HUES6 (cell line): ENCODE measurements around the gene GADD45G.

Source experiments
- H3K27ac ChIP-seq: 2 replicates; pipeline ENCODE4 v1.7.0; 2013; ENCODE audit warnings: low read depth, mild to moderate bottlenecking, low read length, inconsistent platforms
- H3K27me3 ChIP-seq: 2 replicates; pipeline ENCODE4 v1.6.1; 2013; ENCODE audit warnings: low read length; ENCODE audit not compliant: control insufficient read depth, insufficient read depth
- H3K36me3 ChIP-seq: 2 replicates; pipeline ENCODE4 v1.6.1; 2013; ENCODE audit warnings: low read length; ENCODE audit not compliant: control insufficient read depth, insufficient read depth
- H3K4me1 ChIP-seq: 2 replicates; pipeline ENCODE4 v1.6.1; 2013; ENCODE audit warnings: low read length; ENCODE audit not compliant: control insufficient read depth, insufficient read depth
- H3K4me3 ChIP-seq: 2 replicates; pipeline ENCODE4 v1.5.1; 2013; ENCODE audit warnings: low read depth, low read length
- H3K9ac ChIP-seq: one replicate; pipeline ENCODE4 v1.6.1; 2013; ENCODE audit warnings: mild to moderate bottlenecking, low read length
- H3K9me3 ChIP-seq: 2 replicates; pipeline ENCODE4 v1.6.1; 2013; ENCODE audit warnings: low read depth, low read length; ENCODE audit not compliant: control insufficient read depth, insufficient read depth

The GADD45G gene

GRCh38 chr9:89602978-89603766, 1.6 kb upstream of the GADD45G start:
- Histone ChIP-seq H3K9ac (peak overlapping the region; percentile 31), H3K4me3 (peak overlapping the region; percentile 75), H3K9me3 (no peaks in the 10 kb centered on the region), H3K27ac (no peak overlapping the region), H3K4me1 (peaks cover 20% of the 10 kb centered on the region), H3K27me3 (peaks cover 31% of the 10 kb centered on the region), H3K36me3 (no peaks in the 10 kb centered on the region; the same call in 1 of the 2 replicates)

GRCh38 chr9:89603767-89604665, 796 bp upstream of the GADD45G start:
- H3K27me3 ChIP-seq: peaks cover 31% of the 10 kb centered on the region
- H3K4me3 ChIP-seq: peak overlapping the region; percentile 75
- H3K36me3 ChIP-seq: no peaks in the 10 kb centered on the region; the same call in 1 of the 2 replicates
- H3K27ac ChIP-seq: peak overlapping the region; percentile 79
- peak overlapping the region; percentile 79 for H3K9ac ChIP-seq
- H3K9me3 ChIP-seq: no peaks in the 10 kb centered on the region
- peaks cover 20% of the 10 kb centered on the region for H3K4me1 ChIP-seq

DNA sequence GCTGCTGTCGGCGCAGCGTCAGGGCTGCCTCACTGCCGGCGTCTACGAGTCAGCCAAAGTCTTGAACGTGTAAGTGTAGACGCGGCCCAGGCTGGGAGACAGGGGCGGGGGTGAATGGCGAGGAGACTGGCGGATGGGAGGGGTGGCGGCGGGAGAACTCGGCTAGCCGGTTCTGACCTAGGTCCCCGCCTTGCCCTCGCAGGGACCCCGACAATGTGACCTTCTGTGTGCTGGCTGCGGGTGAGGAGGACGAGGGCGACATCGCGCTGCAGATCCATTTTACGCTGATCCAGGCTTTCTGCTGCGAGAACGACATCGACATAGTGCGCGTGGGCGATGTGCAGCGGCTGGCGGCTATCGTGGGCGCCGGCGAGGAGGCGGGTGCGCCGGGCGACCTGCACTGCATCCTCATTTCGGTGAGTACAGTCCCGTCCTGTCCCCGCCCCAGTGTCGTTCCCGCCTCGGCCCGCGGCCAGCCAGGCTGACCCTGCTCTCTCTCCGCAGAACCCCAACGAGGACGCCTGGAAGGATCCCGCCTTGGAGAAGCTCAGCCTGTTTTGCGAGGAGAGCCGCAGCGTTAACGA, 745 bp downstream of the GADD45G start:
- H3K36me3 ChIP-seq: no peaks in the 10 kb centered on the region; the same call in 1 of the 2 replicates
- peaks cover 20% of the 10 kb centered on the region for H3K4me1 ChIP-seq
- peak overlapping the region; percentile 78 for H3K9ac ChIP-seq
- H3K9me3 ChIP-seq: no peaks in the 10 kb centered on the region
- H3K27ac ChIP-seq: peak overlapping the region; percentile 44; the same call in 1 of the 2 replicates
- H3K4me3 ChIP-seq: peak overlapping the region; percentile 75
- H3K27me3 ChIP-seq: peaks cover 29% of the 10 kb centered on the region

DNA sequence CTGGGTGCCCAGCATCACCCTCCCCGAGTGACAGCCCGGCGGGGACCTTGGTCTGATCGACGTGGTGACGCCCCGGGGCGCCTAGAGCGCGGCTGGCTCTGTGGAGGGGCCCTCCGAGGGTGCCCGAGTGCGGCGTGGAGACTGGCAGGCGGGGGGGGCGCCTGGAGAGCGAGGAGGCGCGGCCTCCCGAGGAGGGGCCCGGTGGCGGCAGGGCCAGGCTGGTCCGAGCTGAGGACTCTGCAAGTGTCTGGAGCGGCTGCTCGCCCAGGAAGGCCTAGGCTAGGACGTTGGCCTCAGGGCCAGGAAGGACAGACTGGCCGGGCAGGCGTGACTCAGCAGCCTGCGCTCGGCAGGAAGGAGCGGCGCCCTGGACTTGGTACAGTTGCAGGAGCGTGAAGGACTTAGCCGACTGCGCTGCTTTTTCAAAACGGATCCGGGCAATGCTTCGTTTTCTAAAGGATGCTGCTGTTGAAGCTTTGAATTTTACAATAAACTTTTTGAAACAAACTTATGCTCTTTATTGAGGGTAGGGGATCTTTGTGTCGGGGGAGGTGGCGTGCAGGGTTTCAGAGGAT, 1.3 kb downstream of the GADD45G start:
- H3K36me3 ChIP-seq: no peaks in the 10 kb centered on the region; the same call in 1 of the 2 replicates
- no peak overlapping the region for H3K27ac ChIP-seq
- H3K4me3 ChIP-seq: peak overlapping the region; percentile 75
- peak overlapping the region; percentile 78 for H3K9ac ChIP-seq
- H3K27me3 ChIP-seq: peaks cover 23% of the 10 kb centered on the region
- no peaks in the 10 kb centered on the region for H3K9me3 ChIP-seq
- peaks cover 20% of the 10 kb centered on the region for H3K4me1 ChIP-seq

GRCh38 chr9:89606624-89607311, 2.0 kb downstream of the GADD45G start:
- Histone ChIP-seq H3K27ac (no peak overlapping the region), H3K27me3 (peaks cover 23% of the 10 kb centered on the region), H3K9ac (peak overlapping the region; percentile 78)

GRCh38 chr9:89608641-89609335, 4.0 kb downstream of the GADD45G start:
- Histone ChIP-seq H3K36me3 (no peaks in the 10 kb centered on the region; the same call in 1 of the 2 replicates), H3K27me3 (peaks cover 18% of the 10 kb centered on the region)

More at GRCh38 chr9:89606624-89607311, 2.0 kb downstream of the GADD45G start:
- Histone ChIP-seq H3K4me3 (peak overlapping the region; percentile 75), H3K9me3 (no peaks in the 10 kb centered on the region), H3K36me3 (no peaks in the 10 kb centered on the region; the same call in 1 of the 2 replicates), H3K4me1 (peaks cover 20% of the 10 kb centered on the region)

GRCh38 chr9:89609426-89610006, 4.7 kb downstream of the GADD45G start:
- Histone ChIP-seq H3K27me3 (peaks cover 18% of the 10 kb centered on the region), H3K36me3 (no peaks in the 10 kb centered on the region; the same call in 1 of the 2 replicates), H3K9ac (no peak overlapping the region), H3K4me3 (no peak overlapping the region), H3K27ac (no peak overlapping the region), H3K9me3 (no peaks in the 10 kb centered on the region), H3K4me1 (peaks cover 12% of the 10 kb centered on the region)

More at GRCh38 chr9:89608641-89609335, 4.0 kb downstream of the GADD45G start:
- peaks cover 14% of the 10 kb centered on the region for H3K4me1 ChIP-seq
- no peaks in the 10 kb centered on the region for H3K9me3 ChIP-seq
- H3K9ac ChIP-seq: no peak overlapping the region
- H3K27ac ChIP-seq: no peak overlapping the region
- H3K4me3 ChIP-seq: no peak overlapping the region

GRCh38 chr9:89610391-89610925, 5.6 kb downstream of the GADD45G start:
- Histone ChIP-seq H3K4me3 (no peak overlapping the region), H3K27ac (no peak overlapping the region), H3K9ac (no peak overlapping the region), H3K27me3 (peaks cover 15% of the 10 kb centered on the region), H3K36me3 (no peaks in the 10 kb centered on the region; the same call in 1 of the 2 replicates), H3K4me1 (peaks cover 11% of the 10 kb centered on the region), H3K9me3 (no peaks in the 10 kb centered on the region)

DNA sequence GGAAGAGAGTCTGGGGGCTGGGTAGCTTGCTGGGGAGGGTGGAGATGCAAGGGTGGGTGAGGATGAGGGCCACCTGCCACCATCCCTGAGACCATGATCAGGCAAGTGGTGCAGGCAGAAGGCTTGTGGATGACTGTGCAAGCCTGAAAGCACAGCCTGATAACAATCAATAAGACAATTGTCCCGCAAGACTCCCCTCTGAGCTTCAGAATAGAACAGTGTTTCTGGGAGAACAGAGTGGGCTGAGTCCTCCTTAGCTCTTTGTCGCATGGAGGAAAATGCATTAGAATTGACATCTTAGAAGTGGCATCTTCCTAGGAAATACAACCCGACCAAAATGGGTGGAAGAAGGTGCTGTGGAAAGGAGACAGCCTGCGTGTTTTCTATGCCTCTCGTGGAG, 6.6 kb downstream of the GADD45G start:
- no peak overlapping the region for H3K4me3 ChIP-seq
- no peak overlapping the region for H3K27ac ChIP-seq
- H3K9ac ChIP-seq: no peak overlapping the region
- H3K4me1 ChIP-seq: peaks cover 5% of the 10 kb centered on the region
- no peaks in the 10 kb centered on the region for H3K36me3 ChIP-seq
- peaks cover 5% of the 10 kb centered on the region for H3K27me3 ChIP-seq
- no peaks in the 10 kb centered on the region for H3K9me3 ChIP-seq
